Lower lobe of right lung (tissue), 2 donors: ENCODE results near the gene ERBB3. TPM values are rescaled to one million over a fixed set of nuclear protein-coding genes. Genes with fewer than 3 reads are reported as not detected.

Experiments
- ATAC-seq, 2 donors: fragments of 200-7000 bp; cut with Tn5 transposase; one replicate each; pipeline ENCODE4 v1.9.1; 2020 to 2022; ENCODE audit warnings: mild to moderate bottlenecking in 2 of 2, moderate library complexity in 2 of 2
- DNase-seq: peaks from one replicate; pipeline ENCODE4 v3.0.0-alpha.2; 2020
- H3K27ac ChIP-seq: fragments of 200-600 bp; one replicate; pipeline ENCODE4 v1.8.0; 2022
- H3K27me3 ChIP-seq: fragments of 200-600 bp; one replicate; pipeline ENCODE4 v1.8.0; 2022; ENCODE audit warnings: low read depth
- H3K36me3 ChIP-seq: fragments of 200-600 bp; one replicate; pipeline ENCODE4 v1.8.0; 2022; ENCODE audit warnings: mild to moderate bottlenecking
- H3K4me1 ChIP-seq: fragments of 200-600 bp; one replicate; pipeline ENCODE4 v1.8.0; 2022
- H3K4me3 ChIP-seq: fragments of 200-600 bp; one replicate; pipeline ENCODE4 v1.8.0; 2022; ENCODE audit warnings: mild to moderate bottlenecking
- H3K9me3 ChIP-seq: fragments of 200-600 bp; one replicate; pipeline ENCODE4 v1.8.0; 2022
- intact Hi-C: fragments of 100-400 bp; cut with DNase I; formaldehyde crosslinking; loops from one replicate; pipeline ENCODE4 v1.11.0; 2022
- total RNA-seq: library from RNA; stranded (reverse); fragmentation: NEBNext Ultra II Directional; extraction: Animal tissue kit (Norgen Biotek cat#: 25700); gene quantifications from one replicate; pipeline ENCODE4 v1.2.1, GENCODE V29; 2021
- TF ChIP-seq, protein P1 (sequence below): fragments of 200-600 bp; IDR thresholded peaks from one replicate; pipeline ENCODE4 v1.8.0; 2022; ENCODE audit warnings: antibody characterized with exemption, mild to moderate bottlenecking
- donor health status: DM: no; HTN: yes; CAD: no; lungs with severe emphysema.

The ERBB3 gene
- total RNA-seq, 1 donor from 2014 or later: 80.5 TPM

DNA sequence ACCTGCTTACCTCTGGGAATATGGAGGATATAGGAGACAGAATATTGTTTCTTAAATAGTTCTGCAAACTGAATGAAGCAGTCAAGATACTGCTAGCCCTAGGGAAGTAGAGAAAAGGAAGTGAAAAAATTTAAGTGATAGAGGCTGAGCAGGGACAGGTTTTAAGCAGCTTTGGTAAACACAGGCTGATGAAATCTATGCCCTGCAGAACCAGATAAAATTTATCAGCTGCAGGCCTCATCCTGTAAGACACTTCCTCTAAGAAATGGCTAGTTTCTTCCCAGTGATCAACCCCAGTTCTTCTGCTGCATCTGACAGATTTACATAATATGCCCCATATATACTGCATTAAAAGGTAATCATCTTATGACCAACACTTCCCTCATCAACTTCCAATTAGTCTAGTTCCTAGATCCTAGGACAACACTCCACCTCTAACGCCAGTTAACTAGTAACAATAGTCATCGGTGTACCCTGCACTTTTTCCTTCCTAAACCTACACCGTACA is 46.8 kb downstream of the ERBB3 start:
- Histone ChIP-seq H3K27ac (peak overlapping the region; percentile 88), H3K4me1 (peaks cover 48% of the 10 kb centered on the region), H3K27me3 (no peaks in the 10 kb centered on the region), H3K36me3 (peaks cover 19% of the 10 kb centered on the region), H3K9me3 (no peaks in the 10 kb centered on the region), H3K4me3 (peak overlapping the region; percentile 89)
- ATAC-seq (no peak), DNase-seq (no peak)
- intact Hi-C loops: no loop called here
- TF ChIP-seq, protein P1, sequence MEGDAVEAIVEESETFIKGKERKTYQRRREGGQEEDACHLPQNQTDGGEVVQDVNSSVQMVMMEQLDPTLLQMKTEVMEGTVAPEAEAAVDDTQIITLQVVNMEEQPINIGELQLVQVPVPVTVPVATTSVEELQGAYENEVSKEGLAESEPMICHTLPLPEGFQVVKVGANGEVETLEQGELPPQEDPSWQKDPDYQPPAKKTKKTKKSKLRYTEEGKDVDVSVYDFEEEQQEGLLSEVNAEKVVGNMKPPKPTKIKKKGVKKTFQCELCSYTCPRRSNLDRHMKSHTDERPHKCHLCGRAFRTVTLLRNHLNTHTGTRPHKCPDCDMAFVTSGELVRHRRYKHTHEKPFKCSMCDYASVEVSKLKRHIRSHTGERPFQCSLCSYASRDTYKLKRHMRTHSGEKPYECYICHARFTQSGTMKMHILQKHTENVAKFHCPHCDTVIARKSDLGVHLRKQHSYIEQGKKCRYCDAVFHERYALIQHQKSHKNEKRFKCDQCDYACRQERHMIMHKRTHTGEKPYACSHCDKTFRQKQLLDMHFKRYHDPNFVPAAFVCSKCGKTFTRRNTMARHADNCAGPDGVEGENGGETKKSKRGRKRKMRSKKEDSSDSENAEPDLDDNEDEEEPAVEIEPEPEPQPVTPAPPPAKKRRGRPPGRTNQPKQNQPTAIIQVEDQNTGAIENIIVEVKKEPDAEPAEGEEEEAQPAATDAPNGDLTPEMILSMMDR: no peak

DNA sequence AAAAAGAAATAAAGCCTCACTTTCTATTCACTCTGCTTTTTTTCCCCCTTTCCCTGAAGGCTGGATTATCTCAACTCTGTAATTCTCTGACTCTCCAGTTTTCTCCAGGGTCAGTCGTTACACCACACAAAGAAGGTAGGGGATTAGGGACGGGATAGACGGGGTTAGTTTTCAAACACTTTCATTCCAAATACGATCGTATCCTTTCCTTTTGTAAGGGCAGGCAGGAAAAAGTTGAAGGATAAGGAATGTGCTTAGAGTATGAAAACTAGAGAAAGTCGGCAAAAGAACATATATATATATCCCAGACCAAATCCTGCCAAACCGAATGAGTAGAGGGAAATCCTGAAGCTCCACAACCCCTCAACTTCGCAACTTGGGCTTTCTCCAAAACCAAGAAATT is 47.5 kb downstream of the ERBB3 start:
- Histone ChIP-seq H3K4me1 (peaks cover 48% of the 10 kb centered on the region), H3K36me3 (peaks cover 24% of the 10 kb centered on the region), H3K27ac (peak overlapping the region; percentile 88), H3K9me3 (no peaks in the 10 kb centered on the region), H3K4me3 (peak overlapping the region; percentile 89), H3K27me3 (no peaks in the 10 kb centered on the region)
- no peak for ATAC-seq
- DNase-seq: no peak
- TF ChIP-seq, protein P1: no peak
- intact Hi-C loops: no loop called here

DNA sequence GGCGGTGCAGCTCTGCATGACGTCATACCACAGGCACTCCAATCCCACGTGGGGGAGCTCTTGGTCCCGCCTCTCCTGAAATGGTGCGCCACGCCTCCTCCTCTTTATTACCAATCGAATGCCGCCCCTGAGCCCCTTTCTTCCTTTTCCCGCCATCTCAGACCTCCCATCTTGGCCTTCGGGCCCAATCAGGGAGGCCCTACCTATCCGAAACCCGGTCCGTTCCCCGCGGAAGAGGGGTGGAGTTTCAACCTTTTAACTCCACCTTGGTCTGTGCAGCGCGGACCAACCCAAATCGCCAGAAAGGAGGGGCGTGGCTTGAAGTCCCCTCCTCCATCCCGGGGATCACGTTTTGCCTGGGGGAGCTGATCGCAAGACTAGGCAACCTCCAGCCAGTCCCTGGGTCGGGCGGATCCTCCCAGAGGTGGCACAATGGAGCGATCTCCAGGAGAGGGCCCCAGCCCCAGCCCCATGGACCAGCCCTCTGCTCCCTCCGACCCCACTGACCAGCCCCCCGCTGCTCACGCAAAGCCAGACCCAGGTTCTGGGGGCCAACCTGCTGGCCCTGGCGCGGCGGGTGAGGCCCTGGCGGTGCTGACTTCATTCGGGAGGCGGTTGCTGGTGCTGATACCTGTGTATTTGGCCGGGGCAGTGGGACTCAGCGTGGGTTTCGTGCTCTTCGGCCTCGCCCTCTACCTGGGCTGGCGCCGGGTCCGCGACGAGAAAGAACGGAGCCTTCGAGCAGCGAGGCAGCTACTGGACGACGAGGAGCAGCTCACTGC is 48.1 kb downstream of the ERBB3 start, which contains the start of gene ESYT1:
Gene ESYT1 (plus strand): TSS at position 380 of the 782 bp plus-strand sequence. CDS start 53 bp downstream, at position 433.
- H3K27ac ChIP-seq: peak within 1 kb of the TSS; percentile 88

DNA sequence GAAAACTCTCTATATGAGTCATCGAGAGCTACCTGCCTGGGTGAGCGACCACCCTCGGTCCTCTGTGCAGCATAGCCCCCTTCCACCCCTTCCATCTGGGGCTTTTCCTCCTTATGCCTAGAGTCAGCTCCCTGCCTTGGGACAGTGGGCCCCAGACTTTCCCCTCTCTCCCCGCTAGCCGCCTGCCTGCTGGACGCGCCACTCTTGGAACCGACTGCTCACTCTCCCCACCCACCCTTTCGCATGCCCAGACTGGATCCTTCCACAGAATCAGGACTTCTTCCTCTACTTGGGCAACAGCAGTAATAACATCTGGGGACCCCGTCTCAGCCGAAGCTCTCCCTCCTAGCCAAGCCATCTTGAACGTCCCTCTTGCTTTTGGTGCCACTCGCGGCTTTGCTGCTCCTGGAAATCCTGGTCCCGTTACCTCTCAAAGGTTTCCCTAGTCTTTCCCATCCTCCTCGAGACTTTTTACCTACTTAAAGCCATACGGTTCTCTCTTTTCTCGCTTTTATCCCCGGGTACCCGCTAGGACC is 48.8 kb downstream of the ERBB3 start:
- ATAC-seq (peak; percentile 1 to 18), DNase-seq (peak; percentile 53)
- Histone ChIP-seq H3K4me1 (peaks cover 48% of the 10 kb centered on the region), H3K9me3 (no peaks in the 10 kb centered on the region), H3K36me3 (peaks cover 37% of the 10 kb centered on the region), H3K27ac (peak overlapping the region; percentile 88), H3K27me3 (no peaks in the 10 kb centered on the region), H3K4me3 (peak overlapping the region; percentile 89)
- intact Hi-C loops: no loop called here
- TF ChIP-seq, protein P1: no peak

More for the DNA sequence above, 48.1 kb downstream of the ERBB3 start, which contains the start of gene ESYT1:
- ATAC-seq (peak; percentile 95 to 97), DNase-seq (peak; percentile 98)
- H3K27me3 ChIP-seq: no peaks in the 10 kb centered on the region
- no peaks in the 10 kb centered on the region for H3K9me3 ChIP-seq
- H3K36me3 ChIP-seq: peaks cover 30% of the 10 kb centered on the region
- intact Hi-C loops: no loop called here
- H3K4me1 ChIP-seq: peaks cover 48% of the 10 kb centered on the region
- peak within 1 kb of the TSS; percentile 89 for H3K4me3 ChIP-seq
- TF ChIP-seq, protein P1: no peak

DNA sequence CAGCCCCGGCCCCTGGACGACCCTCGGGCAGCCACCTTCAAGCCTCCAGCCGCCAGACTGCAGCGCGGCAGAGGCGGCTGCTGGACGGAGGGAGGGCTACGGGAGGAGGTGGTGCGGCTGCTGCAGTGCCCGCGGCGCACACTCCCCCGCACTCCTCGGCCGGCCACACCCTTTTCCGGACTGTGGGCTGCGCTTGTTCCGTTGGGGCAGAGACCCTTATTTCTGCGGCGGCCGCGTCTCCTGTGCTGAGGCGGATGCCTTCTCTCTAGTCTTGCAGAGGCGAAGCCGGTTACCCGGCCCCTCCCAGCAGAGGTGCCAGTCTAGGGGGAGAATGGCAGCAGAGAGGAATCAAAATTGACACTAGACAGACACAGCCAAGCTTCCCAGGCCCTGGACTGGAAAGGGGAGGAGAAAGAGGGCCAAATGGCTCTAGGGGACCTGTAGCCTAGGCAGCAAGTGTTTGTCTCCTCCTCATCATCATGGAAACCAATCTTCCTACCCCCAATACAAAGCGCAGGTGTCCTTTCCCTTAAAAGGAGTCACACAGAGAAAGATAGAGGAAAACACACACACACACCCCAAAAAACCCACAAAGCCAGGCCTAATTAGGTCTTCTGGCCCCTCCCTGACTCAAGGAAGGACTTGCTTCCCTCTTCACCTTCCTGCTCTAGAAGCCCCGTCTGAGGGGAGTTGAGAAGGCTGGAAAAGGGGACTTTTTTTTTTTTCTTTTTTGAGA is 49.4 kb downstream of the ERBB3 start:
- peak; percentile 69 to 75 for ATAC-seq
- peak; percentile 82 for DNase-seq
- peaks cover 47% of the 10 kb centered on the region for H3K4me1 ChIP-seq

More for the DNA sequence above, 49.4 kb downstream of the ERBB3 start:
- intact Hi-C loops: no loop called here
- peaks cover 43% of the 10 kb centered on the region for H3K36me3 ChIP-seq
- H3K9me3 ChIP-seq: no peaks in the 10 kb centered on the region
- H3K27me3 ChIP-seq: no peaks in the 10 kb centered on the region
- TF ChIP-seq, protein P1: no peak
- H3K27ac ChIP-seq: peak overlapping the region; percentile 88
- H3K4me3 ChIP-seq: peak overlapping the region; percentile 89
